ENCODE data around the gene C9.
A peak's percentile ranks its signal among the peaks of the same experiment; 100 is the strongest.
"Not testable (repeated sequence)": the region's sequence is repeated elsewhere in the genome, so short reads cannot be mapped to it uniquely, and the experiment has no call there.

The C9 gene

DNA sequence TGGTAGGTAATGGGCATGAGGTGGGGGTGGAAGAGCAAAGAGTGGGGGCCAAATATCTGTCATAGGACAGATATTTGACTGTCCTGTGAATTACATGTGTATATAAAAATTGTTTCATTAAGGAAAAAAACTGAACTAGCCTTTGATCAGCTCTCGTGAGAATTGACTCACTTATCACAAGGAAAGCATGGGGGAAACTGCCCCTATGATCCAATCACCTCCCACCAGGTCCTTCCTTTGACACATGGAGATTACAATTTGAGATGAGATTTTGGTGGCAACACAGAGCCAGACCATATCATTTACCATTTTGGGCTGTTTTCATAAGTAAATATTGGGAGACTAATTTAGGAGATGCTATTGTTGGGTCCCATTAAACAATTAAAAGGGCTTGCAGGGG is 81.7 kb downstream of the C9 start:
- Histone ChIP-seq H3K9ac (ENCODE audit: low read length) (no peak overlapping the region), H3K36me3 (ENCODE audit: low read length) (no peaks in the 10 kb centered on the region), H3K27ac (ENCODE audit: low read depth, low read length) (no peak overlapping the region), H4K20me1 (ENCODE audit: low read depth, low read length) (no peaks in the 10 kb centered on the region), H3F3A (ENCODE audit: insufficient read depth) (no peaks in the 10 kb centered on the region), H2AFZ (ENCODE audit: low read depth, low read length, severe bottlenecking) (no peak overlapping the region), H3K9me2 (replicated peaks; ENCODE audit: insufficient read depth, low read length) (no peaks in the 10 kb centered on the region), H3K79me2 (ENCODE audit: insufficient read depth, low read length) (no peaks in the 10 kb centered on the region), H3K4me3 (ENCODE audit: insufficient read depth, low read length, poor library complexity, severe bottlenecking) (no peak overlapping the region), H3K4me2 (ENCODE audit: low read depth, low read length, poor library complexity, severe bottlenecking) (no peak overlapping the region), H3K9me3 (ENCODE audit: insufficient read depth, low read length) (no peaks in the 10 kb centered on the region), H3K27me3 (ENCODE audit: low read length) (no peaks in the 10 kb centered on the region)
- TF ChIP-seq EZH2phosphoT487 (conservative IDR thresholded peaks at IDR 0.05; ENCODE audit: low read length): no peak
- TF ChIP-seq, protein P1, sequence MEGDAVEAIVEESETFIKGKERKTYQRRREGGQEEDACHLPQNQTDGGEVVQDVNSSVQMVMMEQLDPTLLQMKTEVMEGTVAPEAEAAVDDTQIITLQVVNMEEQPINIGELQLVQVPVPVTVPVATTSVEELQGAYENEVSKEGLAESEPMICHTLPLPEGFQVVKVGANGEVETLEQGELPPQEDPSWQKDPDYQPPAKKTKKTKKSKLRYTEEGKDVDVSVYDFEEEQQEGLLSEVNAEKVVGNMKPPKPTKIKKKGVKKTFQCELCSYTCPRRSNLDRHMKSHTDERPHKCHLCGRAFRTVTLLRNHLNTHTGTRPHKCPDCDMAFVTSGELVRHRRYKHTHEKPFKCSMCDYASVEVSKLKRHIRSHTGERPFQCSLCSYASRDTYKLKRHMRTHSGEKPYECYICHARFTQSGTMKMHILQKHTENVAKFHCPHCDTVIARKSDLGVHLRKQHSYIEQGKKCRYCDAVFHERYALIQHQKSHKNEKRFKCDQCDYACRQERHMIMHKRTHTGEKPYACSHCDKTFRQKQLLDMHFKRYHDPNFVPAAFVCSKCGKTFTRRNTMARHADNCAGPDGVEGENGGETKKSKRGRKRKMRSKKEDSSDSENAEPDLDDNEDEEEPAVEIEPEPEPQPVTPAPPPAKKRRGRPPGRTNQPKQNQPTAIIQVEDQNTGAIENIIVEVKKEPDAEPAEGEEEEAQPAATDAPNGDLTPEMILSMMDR (IDR thresholded peaks at IDR 0.05; ENCODE audit: insufficient read depth, low read length, poor library complexity, severe bottlenecking): no peak

DNA sequence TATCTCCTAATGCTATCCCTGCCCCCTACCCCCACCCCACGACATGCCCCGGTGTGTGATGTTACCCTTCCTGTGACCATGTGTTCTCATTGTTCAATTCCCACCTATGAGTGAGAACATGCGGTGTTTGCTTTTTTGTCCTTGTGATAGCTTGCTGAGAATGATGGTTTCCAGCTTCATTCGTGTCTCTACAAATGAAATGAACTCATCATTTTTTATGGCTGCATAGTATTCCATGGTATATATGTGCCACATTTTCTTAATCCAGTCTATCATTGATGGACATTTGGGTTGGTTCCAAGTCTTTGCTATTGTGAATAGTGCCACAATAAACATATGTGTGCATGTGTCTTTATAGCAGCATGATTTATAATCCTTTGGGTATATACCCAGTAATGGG is 88.4 kb downstream of the C9 start:
- H3K79me2 ChIP-seq (ENCODE audit: insufficient read depth, low read length): not testable (repeated sequence)

DNA sequence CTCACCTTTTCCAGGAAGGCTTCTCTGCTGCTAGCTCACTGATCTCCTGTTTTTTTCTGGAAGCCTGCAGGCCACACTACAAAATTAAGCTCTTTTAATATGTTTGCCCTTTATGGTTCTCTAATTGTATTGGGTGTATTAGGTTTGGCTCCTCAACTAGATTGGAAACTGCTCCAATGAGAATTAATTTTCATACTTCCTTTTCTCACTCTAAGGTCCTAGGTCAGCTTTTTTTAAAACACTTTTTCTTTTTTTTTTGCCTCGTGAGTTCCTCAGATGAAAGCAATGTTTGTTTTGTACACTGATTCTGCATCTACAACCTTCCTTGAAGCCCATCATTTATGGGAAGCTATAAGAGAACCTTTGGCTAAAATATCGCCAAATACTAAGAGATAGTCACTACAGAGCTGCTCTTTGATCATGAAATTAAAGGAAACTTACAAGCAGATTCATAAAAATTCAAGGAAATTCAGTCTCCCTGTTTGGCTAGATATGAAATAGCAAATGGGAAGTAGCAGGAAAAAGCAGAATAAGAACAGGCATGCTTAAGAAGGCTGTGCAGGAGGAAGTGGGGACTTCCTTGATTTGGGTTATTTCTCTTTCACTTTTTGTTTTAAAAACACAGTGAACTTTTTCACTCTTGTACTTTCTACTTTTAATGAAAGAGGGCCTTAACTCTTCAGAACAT is 89.8 kb downstream of the C9 start:
- no peaks in the 10 kb centered on the region for H3K79me2 ChIP-seq (ENCODE audit: insufficient read depth, low read length)
- no peak overlapping the region for H3K27ac ChIP-seq (ENCODE audit: low read depth, low read length)
- no peaks in the 10 kb centered on the region for H4K20me1 ChIP-seq (ENCODE audit: low read depth, low read length)
- no peak for TF ChIP-seq EZH2phosphoT487 (conservative IDR thresholded peaks at IDR 0.05; ENCODE audit: low read length)
- H3K4me2 ChIP-seq (ENCODE audit: low read depth, low read length, poor library complexity, severe bottlenecking): peak overlapping the region; percentile 37
- H3K27me3 ChIP-seq (ENCODE audit: low read length): no peaks in the 10 kb centered on the region
- H3K9me2 ChIP-seq (replicated peaks; ENCODE audit: insufficient read depth, low read length): no peaks in the 10 kb centered on the region
- H3K4me3 ChIP-seq (ENCODE audit: insufficient read depth, low read length, poor library complexity, severe bottlenecking): no peak overlapping the region
- no peaks in the 10 kb centered on the region for H3K9me3 ChIP-seq (ENCODE audit: insufficient read depth, low read length)
- H3F3A ChIP-seq (ENCODE audit: insufficient read depth): no peaks in the 10 kb centered on the region
- H3K36me3 ChIP-seq (ENCODE audit: low read length): no peaks in the 10 kb centered on the region
- no peak overlapping the region for H3K9ac ChIP-seq (ENCODE audit: low read length)
- H2AFZ ChIP-seq (ENCODE audit: low read depth, low read length, severe bottlenecking): no peak overlapping the region

More for the DNA sequence above, 88.4 kb downstream of the C9 start:
- not testable (repeated sequence) for H3K27me3 ChIP-seq (ENCODE audit: low read length); H3K27ac ChIP-seq (ENCODE audit: low read depth, low read length); H3K9me2 ChIP-seq (replicated peaks; ENCODE audit: insufficient read depth, low read length); H2AFZ ChIP-seq (ENCODE audit: low read depth, low read length, severe bottlenecking); H4K20me1 ChIP-seq (ENCODE audit: low read depth, low read length); H3K9ac ChIP-seq (ENCODE audit: low read length); H3K9me3 ChIP-seq (ENCODE audit: insufficient read depth, low read length); H3F3A ChIP-seq (ENCODE audit: insufficient read depth); H3K4me3 ChIP-seq (ENCODE audit: insufficient read depth, low read length, poor library complexity, severe bottlenecking); H3K36me3 ChIP-seq (ENCODE audit: low read length); H3K4me2 ChIP-seq (ENCODE audit: low read depth, low read length, poor library complexity, severe bottlenecking)

DNA sequence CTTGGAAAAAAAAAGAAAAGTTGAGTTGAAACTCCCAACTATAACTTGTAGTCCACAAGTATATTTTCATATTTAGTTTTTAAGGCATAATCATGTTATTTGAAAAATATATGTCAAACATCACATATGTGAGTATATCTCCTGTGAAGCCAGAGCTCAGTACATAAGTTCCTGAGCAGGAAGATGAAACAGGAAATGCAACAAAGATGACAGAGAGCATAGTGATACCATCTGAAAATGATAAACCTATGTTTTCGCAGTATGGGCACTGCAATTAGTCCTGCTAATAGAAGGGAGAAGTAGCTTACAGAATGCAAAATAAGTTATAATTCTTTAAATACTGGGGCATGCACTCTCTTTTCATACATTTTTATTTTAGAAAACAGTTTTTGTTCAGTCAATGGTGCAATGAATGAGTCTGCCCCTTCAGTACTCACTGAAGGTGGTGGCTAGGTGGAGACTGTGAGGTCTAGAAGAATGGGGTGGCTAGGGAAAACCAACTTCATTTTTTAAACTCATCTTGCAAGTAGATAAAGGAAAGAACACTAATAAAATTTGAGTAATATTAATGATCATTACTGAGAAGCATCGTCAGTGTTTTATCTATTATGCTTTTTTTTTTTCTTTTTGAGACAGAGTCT is 90.9 kb downstream of the C9 start:
- H3K4me3 ChIP-seq (ENCODE audit: insufficient read depth, low read length, poor library complexity, severe bottlenecking): no peak overlapping the region
- H3K9me3 ChIP-seq (ENCODE audit: insufficient read depth, low read length): no peaks in the 10 kb centered on the region
- no peak overlapping the region for H3K4me2 ChIP-seq (ENCODE audit: low read depth, low read length, poor library complexity, severe bottlenecking)
- H3K27ac ChIP-seq (ENCODE audit: low read depth, low read length): no peak overlapping the region
- no peak overlapping the region for H2AFZ ChIP-seq (ENCODE audit: low read depth, low read length, severe bottlenecking)
- H3K9me2 ChIP-seq (replicated peaks; ENCODE audit: insufficient read depth, low read length): no peaks in the 10 kb centered on the region
- H3K27me3 ChIP-seq (ENCODE audit: low read length): no peaks in the 10 kb centered on the region
- no peaks in the 10 kb centered on the region for H3K36me3 ChIP-seq (ENCODE audit: low read length)
- no peaks in the 10 kb centered on the region for H3K79me2 ChIP-seq (ENCODE audit: insufficient read depth, low read length)
- H3F3A ChIP-seq (ENCODE audit: insufficient read depth): no peaks in the 10 kb centered on the region
- no peaks in the 10 kb centered on the region for H4K20me1 ChIP-seq (ENCODE audit: low read depth, low read length)
- H3K9ac ChIP-seq (ENCODE audit: low read length): no peak overlapping the region
- TF ChIP-seq, protein P1 (IDR thresholded peaks at IDR 0.05; ENCODE audit: insufficient read depth, low read length, poor library complexity, severe bottlenecking): no peak
- TF ChIP-seq EZH2phosphoT487 (conservative IDR thresholded peaks at IDR 0.05; ENCODE audit: low read length): no peak

DNA sequence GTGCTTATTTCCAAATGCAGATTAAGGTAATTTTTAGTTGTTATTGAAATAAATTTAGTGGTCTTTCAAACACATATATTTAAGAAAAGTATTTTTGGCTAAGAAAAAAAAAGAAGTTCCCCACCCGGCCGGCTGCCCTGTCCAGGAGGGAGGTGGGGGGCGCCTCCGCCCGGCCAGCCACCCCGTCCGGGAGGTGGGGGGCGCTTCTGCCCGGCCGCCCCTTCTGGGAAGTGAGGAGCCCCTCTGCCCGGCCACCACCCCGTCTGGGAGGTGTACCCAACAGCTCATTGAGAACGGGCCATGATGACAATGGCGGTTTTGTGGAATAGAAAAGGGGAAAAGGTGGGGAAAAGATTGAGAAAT is 91.4 kb downstream of the C9 start:
- H3K4me3 ChIP-seq (ENCODE audit: insufficient read depth, low read length, poor library complexity, severe bottlenecking); H3F3A ChIP-seq (ENCODE audit: insufficient read depth); H3K9me2 ChIP-seq (replicated peaks; ENCODE audit: insufficient read depth, low read length); H3K36me3 ChIP-seq (ENCODE audit: low read length); H3K4me2 ChIP-seq (ENCODE audit: low read depth, low read length, poor library complexity, severe bottlenecking); H3K9me3 ChIP-seq (ENCODE audit: insufficient read depth, low read length); H3K79me2 ChIP-seq (ENCODE audit: insufficient read depth, low read length); H3K27me3 ChIP-seq (ENCODE audit: low read length); H2AFZ ChIP-seq (ENCODE audit: low read depth, low read length, severe bottlenecking); H3K27ac ChIP-seq (ENCODE audit: low read depth, low read length); H3K9ac ChIP-seq (ENCODE audit: low read length); H4K20me1 ChIP-seq (ENCODE audit: low read depth, low read length): not testable (repeated sequence)

All from SU-DHL-6 (cell line).